ENCODE measurements around the gene RSPO3.

Gene RSPO3

DNA sequence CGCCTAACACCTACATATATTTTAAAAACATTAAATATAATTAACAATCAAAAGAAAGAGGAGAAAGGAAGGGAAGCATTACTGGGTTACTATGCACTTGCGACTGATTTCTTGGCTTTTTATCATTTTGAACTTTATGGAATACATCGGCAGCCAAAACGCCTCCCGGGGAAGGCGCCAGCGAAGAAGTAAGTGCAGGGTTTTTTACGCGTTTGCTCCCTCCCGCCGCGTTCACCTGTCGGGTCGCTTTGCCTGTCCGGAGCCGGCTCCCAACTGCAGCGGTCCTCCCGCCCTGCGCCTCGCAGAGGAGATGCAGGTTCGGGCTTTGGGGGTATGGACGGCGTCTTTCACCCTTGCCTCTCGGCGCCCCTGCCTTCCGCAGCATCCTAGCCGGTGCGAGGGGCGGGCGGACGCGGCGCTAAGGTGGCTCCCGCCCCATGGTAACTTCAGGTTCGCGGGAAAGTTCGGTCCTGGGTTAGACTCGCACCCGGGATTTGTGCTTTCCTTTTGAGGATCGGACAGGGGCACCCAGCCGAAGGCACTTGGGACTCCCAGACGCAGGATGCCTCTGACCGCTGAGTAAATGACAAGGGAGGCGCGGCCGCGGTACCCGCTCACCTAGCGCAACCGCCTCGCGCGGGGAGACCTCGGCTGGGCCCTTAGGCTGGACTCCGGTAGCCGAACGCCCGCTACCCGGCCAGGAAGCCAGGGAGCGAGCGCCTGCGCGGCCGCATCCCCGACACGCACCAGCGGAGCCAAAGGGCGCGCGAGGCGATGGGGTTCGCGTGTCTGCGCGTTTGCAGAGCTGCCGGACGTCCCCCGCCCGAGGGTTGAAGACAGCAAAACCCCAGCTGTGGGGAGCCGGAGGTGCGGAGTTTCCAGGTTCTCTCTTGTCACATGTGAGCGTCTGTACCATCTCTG, 891 bp downstream of the RSPO3 start (continued):
- TF ChIP-seq, protein P1, sequence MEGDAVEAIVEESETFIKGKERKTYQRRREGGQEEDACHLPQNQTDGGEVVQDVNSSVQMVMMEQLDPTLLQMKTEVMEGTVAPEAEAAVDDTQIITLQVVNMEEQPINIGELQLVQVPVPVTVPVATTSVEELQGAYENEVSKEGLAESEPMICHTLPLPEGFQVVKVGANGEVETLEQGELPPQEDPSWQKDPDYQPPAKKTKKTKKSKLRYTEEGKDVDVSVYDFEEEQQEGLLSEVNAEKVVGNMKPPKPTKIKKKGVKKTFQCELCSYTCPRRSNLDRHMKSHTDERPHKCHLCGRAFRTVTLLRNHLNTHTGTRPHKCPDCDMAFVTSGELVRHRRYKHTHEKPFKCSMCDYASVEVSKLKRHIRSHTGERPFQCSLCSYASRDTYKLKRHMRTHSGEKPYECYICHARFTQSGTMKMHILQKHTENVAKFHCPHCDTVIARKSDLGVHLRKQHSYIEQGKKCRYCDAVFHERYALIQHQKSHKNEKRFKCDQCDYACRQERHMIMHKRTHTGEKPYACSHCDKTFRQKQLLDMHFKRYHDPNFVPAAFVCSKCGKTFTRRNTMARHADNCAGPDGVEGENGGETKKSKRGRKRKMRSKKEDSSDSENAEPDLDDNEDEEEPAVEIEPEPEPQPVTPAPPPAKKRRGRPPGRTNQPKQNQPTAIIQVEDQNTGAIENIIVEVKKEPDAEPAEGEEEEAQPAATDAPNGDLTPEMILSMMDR (tag by site-specific recombination; IDR thresholded peaks at IDR 0.05), result no peak
- TF ChIP-seq ZEB2 (tag by site-specific recombination; IDR thresholded peaks at IDR 0.05), result no peak
- TF ChIP-seq ZNF335 (tag by site-specific recombination; conservative IDR thresholded peaks at IDR 0.05), result peak; percentile 96
- no peak for TF ChIP-seq ZSCAN23 (tag by site-specific recombination; IDR thresholded peaks at IDR 0.05)
- TF ChIP-seq ZNF391 (tag by site-specific recombination; IDR thresholded peaks at IDR 0.05; ENCODE audit: borderline replicate concordance, low read depth), result no peak
- no peak for TF ChIP-seq GLI2 (tag by site-specific recombination; IDR thresholded peaks at IDR 0.05; ENCODE audit: borderline replicate concordance, low read depth)
- peak; percentile 53; the same call in 1 of the 2 replicates for TF ChIP-seq ZNF341 (tag by site-specific recombination; IDR thresholded peaks at IDR 0.05; ENCODE audit: low read depth)
- no peak for TF ChIP-seq ZNF302 (tag by site-specific recombination; IDR thresholded peaks at IDR 0.05; ENCODE audit: low read depth)
- TF ChIP-seq ZNF792 (tag by site-specific recombination; IDR thresholded peaks at IDR 0.05), result no peak
- TF ChIP-seq, protein P2, sequence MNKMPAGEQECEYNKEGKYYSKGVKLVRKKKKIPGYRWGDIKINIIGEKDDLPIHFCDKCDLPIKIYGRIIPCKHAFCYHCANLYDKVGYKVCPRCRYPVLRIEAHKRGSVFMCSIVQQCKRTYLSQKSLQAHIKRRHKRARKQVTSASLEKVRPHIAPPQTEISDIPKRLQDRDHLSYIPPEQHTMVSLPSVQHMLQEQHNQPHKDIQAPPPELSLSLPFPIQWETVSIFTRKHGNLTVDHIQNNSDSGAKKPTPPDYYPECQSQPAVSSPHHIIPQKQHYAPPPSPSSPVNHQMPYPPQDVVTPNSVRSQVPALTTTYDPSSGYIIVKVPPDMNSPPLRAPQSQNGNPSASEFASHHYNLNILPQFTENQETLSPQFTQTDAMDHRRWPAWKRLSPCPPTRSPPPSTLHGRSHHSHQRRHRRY (tag by site-specific recombination; IDR thresholded peaks at IDR 0.05), result no peak
- no peak for TF ChIP-seq ZNF555 (tag by site-specific recombination; conservative IDR thresholded peaks at IDR 0.05)
- peak; percentile 69; the same call in 1 of the 2 replicates for TF ChIP-seq ZNF600 (tag by site-specific recombination; IDR thresholded peaks at IDR 0.05)
- no peak for TF ChIP-seq ZBTB44 (tag by site-specific recombination; IDR thresholded peaks at IDR 0.05)
- TF ChIP-seq ZNF10 (tag by site-specific recombination; IDR thresholded peaks at IDR 0.05), result no peak
- TF ChIP-seq ZNF202 (tag by site-specific recombination; IDR thresholded peaks at IDR 0.05; ENCODE audit: borderline replicate concordance), result no peak
- no peak for TF ChIP-seq KLF8 (tag by site-specific recombination; IDR thresholded peaks at IDR 0.05)
- no peak for TF ChIP-seq ZNF776 (tag by site-specific recombination; IDR thresholded peaks at IDR 0.05; ENCODE audit: borderline replicate concordance)
- no peak for TF ChIP-seq BCL11A (tag by site-specific recombination; IDR thresholded peaks at IDR 0.05; ENCODE audit: low read depth)
- TF ChIP-seq ZNF654 (tag by site-specific recombination; IDR thresholded peaks at IDR 0.05; ENCODE audit: low read depth), result 0 out of 2 replicates have a peak, but pooled peaks have one; percentile 6
- TF ChIP-seq ZNF433 (tag by site-specific recombination; IDR thresholded peaks at IDR 0.05; ENCODE audit: low read depth), result no peak
- no peak for TF ChIP-seq ZNF585B (tag by site-specific recombination; IDR thresholded peaks at IDR 0.05)
- TF ChIP-seq PRDM1 (tag by site-specific recombination; IDR thresholded peaks at IDR 0.05), result no peak; the same call in 1 of the 2 replicates
- TF ChIP-seq ZBTB1 (tag by site-specific recombination; IDR thresholded peaks at IDR 0.05), result no peak
- TF ChIP-seq ZNF416 (tag by site-specific recombination; IDR thresholded peaks at IDR 0.05), result no peak
- peak; percentile 51; the same call in 1 of the 2 replicates for TF ChIP-seq ZNF777 (tag by site-specific recombination; IDR thresholded peaks at IDR 0.05; ENCODE audit: borderline replicate concordance)
- no peak for TF ChIP-seq ZBTB21 (tag by site-specific recombination; IDR thresholded peaks at IDR 0.05)
- TF ChIP-seq, protein P3, sequence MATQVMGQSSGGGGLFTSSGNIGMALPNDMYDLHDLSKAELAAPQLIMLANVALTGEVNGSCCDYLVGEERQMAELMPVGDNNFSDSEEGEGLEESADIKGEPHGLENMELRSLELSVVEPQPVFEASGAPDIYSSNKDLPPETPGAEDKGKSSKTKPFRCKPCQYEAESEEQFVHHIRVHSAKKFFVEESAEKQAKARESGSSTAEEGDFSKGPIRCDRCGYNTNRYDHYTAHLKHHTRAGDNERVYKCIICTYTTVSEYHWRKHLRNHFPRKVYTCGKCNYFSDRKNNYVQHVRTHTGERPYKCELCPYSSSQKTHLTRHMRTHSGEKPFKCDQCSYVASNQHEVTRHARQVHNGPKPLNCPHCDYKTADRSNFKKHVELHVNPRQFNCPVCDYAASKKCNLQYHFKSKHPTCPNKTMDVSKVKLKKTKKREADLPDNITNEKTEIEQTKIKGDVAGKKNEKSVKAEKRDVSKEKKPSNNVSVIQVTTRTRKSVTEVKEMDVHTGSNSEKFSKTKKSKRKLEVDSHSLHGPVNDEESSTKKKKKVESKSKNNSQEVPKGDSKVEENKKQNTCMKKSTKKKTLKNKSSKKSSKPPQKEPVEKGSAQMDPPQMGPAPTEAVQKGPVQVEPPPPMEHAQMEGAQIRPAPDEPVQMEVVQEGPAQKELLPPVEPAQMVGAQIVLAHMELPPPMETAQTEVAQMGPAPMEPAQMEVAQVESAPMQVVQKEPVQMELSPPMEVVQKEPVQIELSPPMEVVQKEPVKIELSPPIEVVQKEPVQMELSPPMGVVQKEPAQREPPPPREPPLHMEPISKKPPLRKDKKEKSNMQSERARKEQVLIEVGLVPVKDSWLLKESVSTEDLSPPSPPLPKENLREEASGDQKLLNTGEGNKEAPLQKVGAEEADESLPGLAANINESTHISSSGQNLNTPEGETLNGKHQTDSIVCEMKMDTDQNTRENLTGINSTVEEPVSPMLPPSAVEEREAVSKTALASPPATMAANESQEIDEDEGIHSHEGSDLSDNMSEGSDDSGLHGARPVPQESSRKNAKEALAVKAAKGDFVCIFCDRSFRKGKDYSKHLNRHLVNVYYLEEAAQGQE (tag by site-specific recombination; IDR thresholded peaks at IDR 0.05), result no peak
- no peak for TF ChIP-seq ZBTB11 (tag by site-specific recombination; conservative IDR thresholded peaks at IDR 0.05; ENCODE audit: low read depth)

All from HEK293 (cell line).